ENCODE results near the gene CBX2. TPM values are rescaled to one million over a fixed set of nuclear protein-coding genes. Genes with fewer than 3 reads are reported as not detected.

Gene CBX2
- polyA plus RNA-seq, 1 of the 3 experiments (the other 2 are of a cell fraction): 22.4 TPM

DNA sequence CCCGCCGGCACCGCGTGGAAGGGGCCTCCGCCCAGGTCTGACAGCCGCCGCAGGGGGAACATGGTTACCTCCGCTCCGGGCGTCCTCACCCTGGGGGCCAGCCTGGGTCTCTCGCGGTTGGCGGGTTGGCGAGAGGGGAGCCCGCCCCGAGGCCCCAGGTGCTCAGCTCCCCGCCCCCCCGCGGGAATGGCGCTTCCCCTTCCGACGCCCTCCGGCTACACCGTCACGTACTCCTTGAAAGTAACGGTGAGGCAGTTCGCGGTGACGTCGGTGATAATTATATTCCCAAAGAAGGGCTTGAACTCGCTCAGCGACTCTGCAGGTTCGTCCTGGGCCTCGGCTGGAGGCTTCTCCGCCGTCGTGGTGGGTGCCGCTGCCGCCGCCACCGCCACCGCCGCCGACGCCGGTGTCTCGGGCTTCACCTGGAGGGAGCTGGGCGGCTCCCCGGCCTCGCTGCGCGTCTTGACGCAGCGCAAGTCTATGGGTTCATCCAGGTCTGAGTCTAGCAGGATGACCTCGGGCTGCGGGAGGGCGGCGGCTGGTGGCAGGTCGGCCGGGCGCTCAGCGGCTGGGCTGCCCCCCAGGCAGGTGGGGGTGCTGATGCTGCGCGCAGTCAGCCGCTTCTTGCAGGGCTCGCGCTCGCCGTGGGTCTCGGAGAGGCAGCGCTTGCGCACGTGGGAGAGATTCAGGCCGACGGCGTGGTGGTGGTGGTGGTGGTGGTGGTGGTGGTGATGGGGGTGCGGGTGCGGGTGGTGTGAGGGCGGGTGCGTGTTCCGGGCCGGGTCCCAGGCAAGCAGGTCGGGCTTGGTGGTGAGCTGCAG lies 56.0 kb downstream of the CBX2 start:
- no peak overlapping the region for H2AFZ ChIP-seq (ENCODE audit: low read depth)
- ChIA-PET POLR2A (no interaction called here), CTCF (interaction anchor here (0.5 to 7.1 kb wide), 14 partner anchors 9 to 268 kb away, joined by 3 to 65 read pairs (median 4); partner anchors contain the start of genes CBX4, CBX8 and GAA)
- H3K36me3 ChIP-seq (replicated peaks in 1 of 2; ENCODE audit: control insufficient read depth in 1 of 2, insufficient read depth in 2 of 2, low read length in 1 of 2): peaks cover 15 to 28% of the 10 kb centered on the region in 2 experiments
- H3F3A ChIP-seq (replicated peaks; ENCODE audit: insufficient read depth): peaks cover 25% of the 10 kb centered on the region
- H3K9ac ChIP-seq: no peak overlapping the region
- H3K27me3 ChIP-seq (ENCODE audit: insufficient read depth): no peaks in the 10 kb centered on the region
- H3K27ac ChIP-seq (ENCODE audit: low read depth in 2 of 2, low read length in 1 of 2): no peak overlapping the region; a peak in 1 of 4 replicates
- WGBS (ENCODE audit: low lambda C conversion rate): 96% methylated on average over 72 of the region's 83 CpGs
- no peaks in the 10 kb centered on the region for H3K9me3 ChIP-seq
- H3K9me2 ChIP-seq: no peaks in the 10 kb centered on the region
- H3K4me3 ChIP-seq (ENCODE audit: low read depth in 2 of 2, low read length in 1 of 2): no peak overlapping the region
- DNase-seq: no peak
- peaks cover 46% of the 10 kb centered on the region for H4K20me1 ChIP-seq (ENCODE audit: insufficient read depth)
- H3K4me1 ChIP-seq (ENCODE audit: control insufficient read depth in 1 of 2, insufficient read depth in 2 of 2, low read depth in 1 of 2, low read length in 1 of 2): peaks cover 15 to 48% of the 10 kb centered on the region in 2 experiments
- peaks cover 36% of the 10 kb centered on the region for H3K79me2 ChIP-seq (ENCODE audit: insufficient read depth)
- TF ChIP-seq SMC3 (IDR thresholded peaks at IDR 0.05; ENCODE audit: low read depth, low read length) (no peak), FOXJ3 (CRISPR knock-in tag; IDR thresholded peaks at IDR 0.05) (no peak), FOSL2 (IDR thresholded peaks at IDR 0.05; ENCODE audit: borderline replicate concordance, low read depth) (no peak), TCF12 (IDR thresholded peaks at IDR 0.05) (no peak), JUND (IDR thresholded peaks at IDR 0.05) (no peak), CHD2 (IDR thresholded peaks at IDR 0.05; ENCODE audit: low read length, partially characterized antibody) (no peak), EP300 (IDR thresholded peaks at IDR 0.05; ENCODE audit: borderline replicate concordance in 1 of 2, low read depth in 1 of 2, low read length in 1 of 2) (no peak), GATA2 (CRISPR knock-in tag; IDR thresholded peaks at IDR 0.05) (no peak), RAD21 (IDR thresholded peaks at IDR 0.05; ENCODE audit: low read length) (no peak), RXRA (IDR thresholded peaks at IDR 0.05; ENCODE audit: borderline replicate concordance, low read depth) (no peak), EZH2phosphoT487 (IDR thresholded peaks at IDR 0.05; ENCODE audit: borderline replicate concordance, low read depth) (no peak)
- TF ChIP-seq, protein P1, sequence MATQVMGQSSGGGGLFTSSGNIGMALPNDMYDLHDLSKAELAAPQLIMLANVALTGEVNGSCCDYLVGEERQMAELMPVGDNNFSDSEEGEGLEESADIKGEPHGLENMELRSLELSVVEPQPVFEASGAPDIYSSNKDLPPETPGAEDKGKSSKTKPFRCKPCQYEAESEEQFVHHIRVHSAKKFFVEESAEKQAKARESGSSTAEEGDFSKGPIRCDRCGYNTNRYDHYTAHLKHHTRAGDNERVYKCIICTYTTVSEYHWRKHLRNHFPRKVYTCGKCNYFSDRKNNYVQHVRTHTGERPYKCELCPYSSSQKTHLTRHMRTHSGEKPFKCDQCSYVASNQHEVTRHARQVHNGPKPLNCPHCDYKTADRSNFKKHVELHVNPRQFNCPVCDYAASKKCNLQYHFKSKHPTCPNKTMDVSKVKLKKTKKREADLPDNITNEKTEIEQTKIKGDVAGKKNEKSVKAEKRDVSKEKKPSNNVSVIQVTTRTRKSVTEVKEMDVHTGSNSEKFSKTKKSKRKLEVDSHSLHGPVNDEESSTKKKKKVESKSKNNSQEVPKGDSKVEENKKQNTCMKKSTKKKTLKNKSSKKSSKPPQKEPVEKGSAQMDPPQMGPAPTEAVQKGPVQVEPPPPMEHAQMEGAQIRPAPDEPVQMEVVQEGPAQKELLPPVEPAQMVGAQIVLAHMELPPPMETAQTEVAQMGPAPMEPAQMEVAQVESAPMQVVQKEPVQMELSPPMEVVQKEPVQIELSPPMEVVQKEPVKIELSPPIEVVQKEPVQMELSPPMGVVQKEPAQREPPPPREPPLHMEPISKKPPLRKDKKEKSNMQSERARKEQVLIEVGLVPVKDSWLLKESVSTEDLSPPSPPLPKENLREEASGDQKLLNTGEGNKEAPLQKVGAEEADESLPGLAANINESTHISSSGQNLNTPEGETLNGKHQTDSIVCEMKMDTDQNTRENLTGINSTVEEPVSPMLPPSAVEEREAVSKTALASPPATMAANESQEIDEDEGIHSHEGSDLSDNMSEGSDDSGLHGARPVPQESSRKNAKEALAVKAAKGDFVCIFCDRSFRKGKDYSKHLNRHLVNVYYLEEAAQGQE (IDR thresholded peaks at IDR 0.05; ENCODE audit: low read depth, low read length): no peak
- TF ChIP-seq, protein P2, sequence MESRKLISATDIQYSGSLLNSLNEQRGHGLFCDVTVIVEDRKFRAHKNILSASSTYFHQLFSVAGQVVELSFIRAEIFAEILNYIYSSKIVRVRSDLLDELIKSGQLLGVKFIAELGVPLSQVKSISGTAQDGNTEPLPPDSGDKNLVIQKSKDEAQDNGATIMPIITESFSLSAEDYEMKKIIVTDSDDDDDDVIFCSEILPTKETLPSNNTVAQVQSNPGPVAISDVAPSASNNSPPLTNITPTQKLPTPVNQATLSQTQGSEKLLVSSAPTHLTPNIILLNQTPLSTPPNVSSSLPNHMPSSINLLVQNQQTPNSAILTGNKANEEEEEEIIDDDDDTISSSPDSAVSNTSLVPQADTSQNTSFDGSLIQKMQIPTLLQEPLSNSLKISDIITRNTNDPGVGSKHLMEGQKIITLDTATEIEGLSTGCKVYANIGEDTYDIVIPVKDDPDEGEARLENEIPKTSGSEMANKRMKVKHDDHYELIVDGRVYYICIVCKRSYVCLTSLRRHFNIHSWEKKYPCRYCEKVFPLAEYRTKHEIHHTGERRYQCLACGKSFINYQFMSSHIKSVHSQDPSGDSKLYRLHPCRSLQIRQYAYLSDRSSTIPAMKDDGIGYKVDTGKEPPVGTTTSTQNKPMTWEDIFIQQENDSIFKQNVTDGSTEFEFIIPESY (IDR thresholded peaks at IDR 0.05; ENCODE audit: borderline replicate concordance, low read depth): no peak
- no peak overlapping the region for H3K4me2 ChIP-seq

All from SK-N-SH (cell line).